ENCODE results near the gene SLC35C1.
"Not testable (repeated sequence)": the region's sequence is repeated elsewhere in the genome, so short reads cannot be mapped to it uniquely, and the experiment has no call there.

Gene SLC35C1

DNA sequence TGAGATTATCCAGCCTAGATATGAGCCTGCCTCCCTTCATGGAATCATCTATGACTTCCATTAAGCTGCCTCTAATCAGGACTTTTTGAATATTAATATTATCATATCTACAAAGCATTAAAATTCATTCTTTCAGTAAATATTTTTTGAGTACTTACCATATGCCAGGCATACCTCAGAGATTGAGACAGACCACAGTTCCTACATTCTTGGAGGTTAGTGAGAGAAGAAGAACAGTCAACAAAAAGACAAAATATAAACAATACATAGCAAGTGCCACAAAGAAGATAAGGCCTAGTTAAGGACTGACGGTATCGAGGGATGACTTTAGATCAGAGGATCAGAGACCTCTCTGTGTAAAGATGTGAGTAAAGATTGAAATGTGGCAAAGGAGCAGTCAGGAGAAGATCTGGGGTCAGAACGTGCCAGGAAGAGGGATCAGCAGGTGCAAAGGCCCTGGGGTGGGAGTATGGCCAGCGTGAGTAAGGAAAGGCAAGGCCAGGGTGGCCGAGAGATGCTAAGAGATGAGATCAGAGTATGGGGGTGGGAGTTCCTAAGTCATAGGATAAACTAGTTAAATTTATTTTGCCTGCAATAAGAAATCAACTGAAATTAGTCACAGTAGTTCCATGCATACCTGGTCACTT is 15.4 kb downstream of the SLC35C1 start:
- H3K27me3 ChIP-seq (replicated peaks; ENCODE audit: insufficient read depth, low read length), result no peaks in the 10 kb centered on the region
- peaks cover 68% of the 10 kb centered on the region for H3K4me1 ChIP-seq (ENCODE audit: low read length)
- no peaks in the 10 kb centered on the region for H3K9me2 ChIP-seq (replicated peaks; ENCODE audit: insufficient read depth, low read length)
- H2AFZ ChIP-seq (ENCODE audit: low read length), result no peak overlapping the region
- H3K4me2 ChIP-seq (ENCODE audit: low read depth, low read length), result no peak overlapping the region
- H3K9ac ChIP-seq (ENCODE audit: low read length), result no peak overlapping the region
- H4K20me1 ChIP-seq (ENCODE audit: insufficient read depth, low read length), result no peaks in the 10 kb centered on the region
- no peaks in the 10 kb centered on the region for H3K9me3 ChIP-seq (replicated peaks; ENCODE audit: insufficient read depth, low read length)
- no peak overlapping the region for H3K27ac ChIP-seq (ENCODE audit: low read length)
- H3F3A ChIP-seq (ENCODE audit: insufficient read depth, low read length), result peaks cover 33% of the 10 kb centered on the region
- H3K79me2 ChIP-seq (ENCODE audit: low read length), result no peaks in the 10 kb centered on the region
- H3K36me3 ChIP-seq (replicated peaks; ENCODE audit: insufficient read depth, low read length), result no peaks in the 10 kb centered on the region
- TF ChIP-seq CTCF (IDR thresholded peaks at IDR 0.05; ENCODE audit: low read length) (no peak), EZH2phosphoT487 (IDR thresholded peaks at IDR 0.05; ENCODE audit: low read length) (no peak), EZH2 (optimal IDR thresholded peaks at IDR 0.05; ENCODE audit: low read depth, low read length) (no peak)
- H3K4me3 ChIP-seq (ENCODE audit: low read length), result no peak overlapping the region
- no peak for DNase-seq

- H3K9me2 ChIP-seq (replicated peaks; ENCODE audit: insufficient read depth, low read length); DNase-seq; H3K79me2 ChIP-seq (ENCODE audit: low read length); H3K27me3 ChIP-seq (replicated peaks; ENCODE audit: insufficient read depth, low read length); H3K4me3 ChIP-seq (ENCODE audit: low read length); H3K27ac ChIP-seq (ENCODE audit: low read length); H3K4me2 ChIP-seq (ENCODE audit: low read depth, low read length); H3K9ac ChIP-seq (ENCODE audit: low read length); H3K9me3 ChIP-seq (replicated peaks; ENCODE audit: insufficient read depth, low read length); H2AFZ ChIP-seq (ENCODE audit: low read length); H3K36me3 ChIP-seq (replicated peaks; ENCODE audit: insufficient read depth, low read length); H4K20me1 ChIP-seq (ENCODE audit: insufficient read depth, low read length): not testable (repeated sequence)
- Histone ChIP-seq H3K4me1 (ENCODE audit: low read length) (peaks cover 34% of the 10 kb centered on the region), H3F3A (ENCODE audit: insufficient read depth, low read length) (peaks cover 18% of the 10 kb centered on the region)
Measured at GRCh38 chr11:45826492-45826891, 21.5 kb downstream of the SLC35C1 start.

DNA sequence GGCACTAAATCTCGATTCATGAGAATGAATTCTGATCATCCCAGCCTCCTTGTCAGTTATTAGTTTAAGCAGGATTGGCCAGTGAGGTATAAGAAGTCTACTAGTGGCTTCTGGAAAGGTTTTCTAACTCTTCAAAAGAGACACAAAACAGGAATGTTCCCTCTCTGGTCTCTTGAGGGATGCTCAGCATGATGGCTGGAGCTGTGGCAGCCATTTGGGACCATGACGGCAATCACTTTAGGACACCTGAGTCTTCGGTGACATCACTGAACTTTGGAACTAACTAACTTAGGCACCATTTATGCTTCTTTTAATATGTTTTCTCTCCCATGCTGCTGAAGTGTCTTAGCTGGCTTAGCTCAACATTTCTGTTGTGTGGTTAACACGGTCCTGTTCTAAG is 22.2 kb downstream of the SLC35C1 start:
- Histone ChIP-seq H2AFZ (ENCODE audit: low read length) (no peak overlapping the region), H4K20me1 (ENCODE audit: insufficient read depth, low read length) (no peaks in the 10 kb centered on the region), H3K27me3 (replicated peaks; ENCODE audit: insufficient read depth, low read length) (no peaks in the 10 kb centered on the region), H3K36me3 (replicated peaks; ENCODE audit: insufficient read depth, low read length) (no peaks in the 10 kb centered on the region), H3K9me2 (replicated peaks; ENCODE audit: insufficient read depth, low read length) (no peaks in the 10 kb centered on the region), H3K9me3 (replicated peaks; ENCODE audit: insufficient read depth, low read length) (no peaks in the 10 kb centered on the region), H3K9ac (ENCODE audit: low read length) (no peak overlapping the region), H3F3A (ENCODE audit: insufficient read depth, low read length) (peaks cover 18% of the 10 kb centered on the region), H3K4me2 (ENCODE audit: low read depth, low read length) (no peak overlapping the region), H3K79me2 (ENCODE audit: low read length) (no peaks in the 10 kb centered on the region), H3K27ac (ENCODE audit: low read length) (no peak overlapping the region), H3K4me3 (ENCODE audit: low read length) (no peak overlapping the region), H3K4me1 (ENCODE audit: low read length) (peaks cover 28% of the 10 kb centered on the region)
- TF ChIP-seq EZH2 (optimal IDR thresholded peaks at IDR 0.05; ENCODE audit: low read depth, low read length), result no peak
- no peak for TF ChIP-seq CTCF (IDR thresholded peaks at IDR 0.05; ENCODE audit: low read length)
- TF ChIP-seq EZH2phosphoT487 (IDR thresholded peaks at IDR 0.05; ENCODE audit: low read length), result no peak
- DNase-seq, result no peak

DNA sequence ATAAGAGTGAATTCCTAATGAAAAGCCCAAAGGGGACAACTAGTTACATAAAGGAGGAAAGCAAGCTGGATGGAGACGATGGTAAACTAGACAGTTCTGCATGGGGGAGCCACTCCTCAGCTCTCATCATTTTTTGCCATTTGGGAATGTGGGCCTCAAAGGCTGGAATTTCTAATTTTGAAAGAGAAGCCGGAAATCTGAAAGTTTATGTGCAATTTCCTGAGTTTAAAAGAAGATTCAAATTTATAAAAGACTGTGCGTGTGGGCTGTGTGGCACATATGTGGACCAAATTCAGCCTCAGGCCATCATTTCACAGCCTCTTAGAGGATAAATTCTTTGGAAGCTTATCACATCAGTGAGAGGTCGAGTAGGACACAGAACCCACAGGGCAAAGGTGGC is 24.0 kb downstream of the SLC35C1 start:
- Histone ChIP-seq H3K4me1 (ENCODE audit: low read length) (peaks cover 13% of the 10 kb centered on the region), H3K9me2 (replicated peaks; ENCODE audit: insufficient read depth, low read length) (no peaks in the 10 kb centered on the region), H3K27me3 (replicated peaks; ENCODE audit: insufficient read depth, low read length) (no peaks in the 10 kb centered on the region), H3F3A (ENCODE audit: insufficient read depth, low read length) (peaks cover 5% of the 10 kb centered on the region; the same call in 1 of the 2 replicates), H3K36me3 (replicated peaks; ENCODE audit: insufficient read depth, low read length) (no peaks in the 10 kb centered on the region), H3K79me2 (ENCODE audit: low read length) (no peaks in the 10 kb centered on the region), H3K27ac (ENCODE audit: low read length) (no peak overlapping the region), H3K9me3 (replicated peaks; ENCODE audit: insufficient read depth, low read length) (no peaks in the 10 kb centered on the region), H3K4me3 (ENCODE audit: low read length) (no peak overlapping the region), H3K9ac (ENCODE audit: low read length) (no peak overlapping the region), H2AFZ (ENCODE audit: low read length) (no peak overlapping the region), H4K20me1 (ENCODE audit: insufficient read depth, low read length) (no peaks in the 10 kb centered on the region), H3K4me2 (ENCODE audit: low read depth, low read length) (no peak overlapping the region)
- TF ChIP-seq EZH2 (optimal IDR thresholded peaks at IDR 0.05; ENCODE audit: low read depth, low read length) (no peak), EZH2phosphoT487 (IDR thresholded peaks at IDR 0.05; ENCODE audit: low read length) (no peak), CTCF (IDR thresholded peaks at IDR 0.05; ENCODE audit: low read length) (no peak)
- no peak for DNase-seq

Measured in MM.1S (cell line).